ENCODE results near the gene ABCC5. TPM values are rescaled to one million over a fixed set of nuclear protein-coding genes. Genes with fewer than 3 reads are reported as not detected.

The ABCC5 gene
- total and polyA plus RNA-seq, 9 donors = 15.8 to 28.7 (median 21.8) TPM

- Histone ChIP-seq H3K4me3 (ENCODE audit: low read length) (no peak overlapping the region), H3K27me3 (ENCODE audit: control insufficient read depth, insufficient read depth, low read length) (no peaks in the 10 kb centered on the region), H3K36me3 (ENCODE audit: control insufficient read depth, insufficient read depth, low read length) (peaks cover 54% of the 10 kb centered on the region), H3K4me1 (ENCODE audit: control insufficient read depth, insufficient read depth, low read length) (no peaks in the 10 kb centered on the region), H3K9me3 (replicated peaks; ENCODE audit: control insufficient read depth, low read depth, low read length) (no peaks in the 10 kb centered on the region), H3K27ac (ENCODE audit: low read length) (no peak overlapping the region)
- no peak for DNase-seq
- 57% methylated on average over 3 of the region's 4 CpGs for whole genome bisulfite sequencing (ENCODE audit: insufficient coverage)
These were observed 62.8 kb downstream of the ABCC5 start for GRCh38 chr3:183954875-183955274.

GRCh38 chr3:183953471-183954070 is 64.1 kb downstream of the ABCC5 start:
- DNase-seq = no peak
- H3K9me3 ChIP-seq (replicated peaks; ENCODE audit: control insufficient read depth, low read depth, low read length) = no peaks in the 10 kb centered on the region
- H3K27me3 ChIP-seq (ENCODE audit: control insufficient read depth, insufficient read depth, low read length) = no peaks in the 10 kb centered on the region
- peaks cover 57% of the 10 kb centered on the region for H3K36me3 ChIP-seq (ENCODE audit: control insufficient read depth, insufficient read depth, low read length)
- no peaks in the 10 kb centered on the region for H3K4me1 ChIP-seq (ENCODE audit: control insufficient read depth, insufficient read depth, low read length)
- WGBS (ENCODE audit: insufficient coverage) = 100% methylated on average over 1 of the region's 6 CpGs
- H3K4me3 ChIP-seq (ENCODE audit: low read length) = no peak overlapping the region
- no peak overlapping the region for H3K27ac ChIP-seq (ENCODE audit: low read length)

GRCh38 chr3:183951459-183951858 is 66.2 kb downstream of the ABCC5 start:
- Histone ChIP-seq H3K36me3 (ENCODE audit: control insufficient read depth, insufficient read depth, low read length) (peaks cover 52% of the 10 kb centered on the region), H3K27ac (ENCODE audit: low read length) (no peak overlapping the region), H3K9me3 (replicated peaks; ENCODE audit: control insufficient read depth, low read depth, low read length) (no peaks in the 10 kb centered on the region), H3K4me1 (ENCODE audit: control insufficient read depth, insufficient read depth, low read length) (no peaks in the 10 kb centered on the region), H3K27me3 (ENCODE audit: control insufficient read depth, insufficient read depth, low read length) (no peaks in the 10 kb centered on the region), H3K4me3 (ENCODE audit: low read length) (no peak overlapping the region)
- WGBS (ENCODE audit: insufficient coverage) = 82% methylated on average over 12 of the region's 13 CpGs
- DNase-seq = no peak

GRCh38 chr3:183949690-183950089 is 68.0 kb downstream of the ABCC5 start:
- H3K27ac ChIP-seq (ENCODE audit: low read length) = no peak overlapping the region
- no peaks in the 10 kb centered on the region for H3K27me3 ChIP-seq (ENCODE audit: control insufficient read depth, insufficient read depth, low read length)
- 82% methylated on average over 6 of the region's 12 CpGs for WGBS (ENCODE audit: insufficient coverage)
- H3K9me3 ChIP-seq (replicated peaks; ENCODE audit: control insufficient read depth, low read depth, low read length) = no peaks in the 10 kb centered on the region
- no peak overlapping the region for H3K4me3 ChIP-seq (ENCODE audit: low read length)
- peaks cover 61% of the 10 kb centered on the region for H3K36me3 ChIP-seq (ENCODE audit: control insufficient read depth, insufficient read depth, low read length)
- no peaks in the 10 kb centered on the region for H3K4me1 ChIP-seq (ENCODE audit: control insufficient read depth, insufficient read depth, low read length)
- DNase-seq = no peak

- no peak overlapping the region for H3K27ac ChIP-seq (ENCODE audit: low read length)
- H3K27me3 ChIP-seq (ENCODE audit: control insufficient read depth, insufficient read depth, low read length) = no peaks in the 10 kb centered on the region
- peaks cover 48% of the 10 kb centered on the region for H3K36me3 ChIP-seq (ENCODE audit: control insufficient read depth, insufficient read depth, low read length)
- no peak overlapping the region for H3K4me3 ChIP-seq (ENCODE audit: low read length)
- no peaks in the 10 kb centered on the region for H3K9me3 ChIP-seq (replicated peaks; ENCODE audit: control insufficient read depth, low read depth, low read length)
- no peaks in the 10 kb centered on the region for H3K4me1 ChIP-seq (ENCODE audit: control insufficient read depth, insufficient read depth, low read length)
- no CpG with 5 or more reads among the region's 2 CpGs for WGBS (ENCODE audit: insufficient coverage)
- no peak for DNase-seq
These were observed 71.6 kb downstream of the ABCC5 start for GRCh38 chr3:183946037-183946436.

- no peak for DNase-seq
- Histone ChIP-seq H3K27me3 (ENCODE audit: control insufficient read depth, insufficient read depth, low read length) (no peaks in the 10 kb centered on the region), H3K4me3 (ENCODE audit: low read length) (no peak overlapping the region), H3K9me3 (replicated peaks; ENCODE audit: control insufficient read depth, low read depth, low read length) (no peaks in the 10 kb centered on the region), H3K4me1 (ENCODE audit: control insufficient read depth, insufficient read depth, low read length) (no peaks in the 10 kb centered on the region), H3K27ac (ENCODE audit: low read length) (no peak overlapping the region), H3K36me3 (ENCODE audit: control insufficient read depth, insufficient read depth, low read length) (peaks cover 47% of the 10 kb centered on the region)
- WGBS (ENCODE audit: insufficient coverage) = no CpG with 5 or more reads among the region's 5 CpGs
These were observed 72.9 kb downstream of the ABCC5 start for GRCh38 chr3:183944775-183945174.

- no peak overlapping the region for H3K27ac ChIP-seq (ENCODE audit: low read length)
- H3K4me1 ChIP-seq (ENCODE audit: control insufficient read depth, insufficient read depth, low read length) = no peaks in the 10 kb centered on the region
- no peaks in the 10 kb centered on the region for H3K27me3 ChIP-seq (ENCODE audit: control insufficient read depth, insufficient read depth, low read length)
- H3K9me3 ChIP-seq (replicated peaks; ENCODE audit: control insufficient read depth, low read depth, low read length) = no peaks in the 10 kb centered on the region
- no peak overlapping the region for H3K4me3 ChIP-seq (ENCODE audit: low read length)
- H3K36me3 ChIP-seq (ENCODE audit: control insufficient read depth, insufficient read depth, low read length) = peaks cover 42% of the 10 kb centered on the region
- no peak for DNase-seq
- 100% methylated on average over 1 of the region's 6 CpGs for WGBS (ENCODE audit: insufficient coverage)
These were observed 73.9 kb downstream of the ABCC5 start for GRCh38 chr3:183943739-183944138.

GRCh38 chr3:183941216-183941615 is 76.5 kb downstream of the ABCC5 start:
- H3K9me3 ChIP-seq (replicated peaks; ENCODE audit: control insufficient read depth, low read depth, low read length) = no peaks in the 10 kb centered on the region
- H3K27me3 ChIP-seq (ENCODE audit: control insufficient read depth, insufficient read depth, low read length) = no peaks in the 10 kb centered on the region
- no peak overlapping the region for H3K4me3 ChIP-seq (ENCODE audit: low read length)
- DNase-seq = no peak
- H3K27ac ChIP-seq (ENCODE audit: low read length) = no peak overlapping the region
- no peaks in the 10 kb centered on the region for H3K4me1 ChIP-seq (ENCODE audit: control insufficient read depth, insufficient read depth, low read length)
- WGBS (ENCODE audit: insufficient coverage) = no CpG with 5 or more reads among the region's 2 CpGs
- H3K36me3 ChIP-seq (ENCODE audit: control insufficient read depth, insufficient read depth, low read length) = peaks cover 45% of the 10 kb centered on the region

GRCh38 chr3:183937601-183938286 is 79.9 kb downstream of the ABCC5 start:
- H3K4me3 ChIP-seq (ENCODE audit: low read length) = no peak overlapping the region
- H3K4me1 ChIP-seq (ENCODE audit: control insufficient read depth, insufficient read depth, low read length) = no peaks in the 10 kb centered on the region
- no peaks in the 10 kb centered on the region for H3K27me3 ChIP-seq (ENCODE audit: control insufficient read depth, insufficient read depth, low read length)
- 87% methylated on average over 7 of the region's 10 CpGs for WGBS (ENCODE audit: insufficient coverage)
- no peaks in the 10 kb centered on the region for H3K9me3 ChIP-seq (replicated peaks; ENCODE audit: control insufficient read depth, low read depth, low read length)
- DNase-seq = no peak
- no peak overlapping the region for H3K27ac ChIP-seq (ENCODE audit: low read length)
- peaks cover 32% of the 10 kb centered on the region for H3K36me3 ChIP-seq (ENCODE audit: control insufficient read depth, insufficient read depth, low read length)

- Histone ChIP-seq H3K27me3 (ENCODE audit: control insufficient read depth, insufficient read depth, low read length) (no peaks in the 10 kb centered on the region), H3K36me3 (ENCODE audit: control insufficient read depth, insufficient read depth, low read length) (peaks cover 32% of the 10 kb centered on the region), H3K4me1 (ENCODE audit: control insufficient read depth, insufficient read depth, low read length) (no peaks in the 10 kb centered on the region), H3K27ac (ENCODE audit: low read length) (no peak overlapping the region), H3K4me3 (ENCODE audit: low read length) (no peak overlapping the region), H3K9me3 (replicated peaks; ENCODE audit: control insufficient read depth, low read depth, low read length) (no peaks in the 10 kb centered on the region)
- DNase-seq = no peak
- WGBS (ENCODE audit: insufficient coverage) = 88% methylated on average over 3 of the region's 3 CpGs
These were observed 84.5 kb downstream of the ABCC5 start for GRCh38 chr3:183933160-183933559.
